GM23338 (cell line): ENCODE results near the gene CLASRP.

Source experiments
- EZH2 ChIP-seq: fragments of 200-600 bp; sonication (generic); IDR thresholded peaks from one replicate; pipeline ENCODE4 v1.8.0; 2017; ENCODE audit warnings: antibody characterized with exemption, mild to moderate bottlenecking, low read depth; ENCODE audit not compliant: unreplicated experiment
- POLR2AphosphoS5 ChIP-seq: IDR thresholded peaks from 2 replicates; pipeline ENCODE4 v1.6.1; 2016; ENCODE audit warnings: antibody characterized with exemption, low read depth
- TF ChIP-seq, protein P1 (sequence below), 2 experiments: fragments of 200-600 bp in 1 of 2; sonication (generic) in 1 of 2; conservative IDR thresholded peaks; 2 replicates each; pipeline versions ENCODE4 v1.5.1 to v1.6.1; 2016 to 2017; ENCODE audit warnings: antibody characterized with exemption in 2 of 2, low read depth in 2 of 2, mild to moderate bottlenecking in 2 of 2, moderate library complexity in 1 of 2
- TF ChIP-seq, protein P2 (sequence below): IDR thresholded peaks from one replicate; pipeline ENCODE4 v1.6.1; 2018; ENCODE audit warnings: antibody characterized with exemption; ENCODE audit not compliant: unreplicated experiment

DNA sequence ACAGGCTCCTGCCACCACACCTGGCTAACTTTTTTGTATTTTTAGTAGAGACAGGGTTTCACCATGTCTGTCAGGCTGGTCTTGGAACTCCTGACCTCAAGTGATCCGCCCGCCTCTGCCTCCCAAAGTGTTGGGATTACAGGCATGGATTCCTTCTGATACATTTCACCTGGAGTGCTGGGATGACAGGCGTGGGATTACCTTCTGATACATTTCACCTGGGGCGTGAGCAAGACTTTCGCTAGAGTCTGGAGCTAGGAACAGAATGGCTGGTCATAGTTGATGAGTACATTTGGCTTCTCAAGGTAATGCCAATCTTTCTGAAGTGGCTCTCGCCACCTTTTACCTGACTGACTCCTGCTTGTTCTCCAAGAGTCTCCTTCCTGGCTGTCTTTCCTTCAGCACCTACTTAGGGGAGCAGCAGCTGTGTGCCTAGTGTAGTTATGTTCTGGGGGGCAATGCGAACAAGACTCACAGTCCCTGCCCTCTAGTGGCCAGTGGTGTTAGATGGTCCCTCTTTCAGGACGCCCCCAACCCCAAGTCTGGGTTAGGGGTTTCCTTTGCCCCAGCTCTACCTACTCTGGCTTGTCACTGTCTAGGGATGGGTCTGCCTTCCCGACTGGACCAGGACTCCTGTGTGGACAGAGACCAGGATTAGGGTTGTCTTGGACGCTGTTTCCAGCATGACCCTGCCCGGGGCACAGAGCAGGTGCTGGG, 73.4 kb downstream of the CLASRP start:
- TF ChIP-seq EZH2 (no peak), POLR2AphosphoS5 (no peak)
- TF ChIP-seq, protein P1, sequence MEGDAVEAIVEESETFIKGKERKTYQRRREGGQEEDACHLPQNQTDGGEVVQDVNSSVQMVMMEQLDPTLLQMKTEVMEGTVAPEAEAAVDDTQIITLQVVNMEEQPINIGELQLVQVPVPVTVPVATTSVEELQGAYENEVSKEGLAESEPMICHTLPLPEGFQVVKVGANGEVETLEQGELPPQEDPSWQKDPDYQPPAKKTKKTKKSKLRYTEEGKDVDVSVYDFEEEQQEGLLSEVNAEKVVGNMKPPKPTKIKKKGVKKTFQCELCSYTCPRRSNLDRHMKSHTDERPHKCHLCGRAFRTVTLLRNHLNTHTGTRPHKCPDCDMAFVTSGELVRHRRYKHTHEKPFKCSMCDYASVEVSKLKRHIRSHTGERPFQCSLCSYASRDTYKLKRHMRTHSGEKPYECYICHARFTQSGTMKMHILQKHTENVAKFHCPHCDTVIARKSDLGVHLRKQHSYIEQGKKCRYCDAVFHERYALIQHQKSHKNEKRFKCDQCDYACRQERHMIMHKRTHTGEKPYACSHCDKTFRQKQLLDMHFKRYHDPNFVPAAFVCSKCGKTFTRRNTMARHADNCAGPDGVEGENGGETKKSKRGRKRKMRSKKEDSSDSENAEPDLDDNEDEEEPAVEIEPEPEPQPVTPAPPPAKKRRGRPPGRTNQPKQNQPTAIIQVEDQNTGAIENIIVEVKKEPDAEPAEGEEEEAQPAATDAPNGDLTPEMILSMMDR (conservative IDR thresholded peaks at IDR 0.05; ENCODE audit: low read depth in 2 of 2): no peak
- TF ChIP-seq, protein P2, sequence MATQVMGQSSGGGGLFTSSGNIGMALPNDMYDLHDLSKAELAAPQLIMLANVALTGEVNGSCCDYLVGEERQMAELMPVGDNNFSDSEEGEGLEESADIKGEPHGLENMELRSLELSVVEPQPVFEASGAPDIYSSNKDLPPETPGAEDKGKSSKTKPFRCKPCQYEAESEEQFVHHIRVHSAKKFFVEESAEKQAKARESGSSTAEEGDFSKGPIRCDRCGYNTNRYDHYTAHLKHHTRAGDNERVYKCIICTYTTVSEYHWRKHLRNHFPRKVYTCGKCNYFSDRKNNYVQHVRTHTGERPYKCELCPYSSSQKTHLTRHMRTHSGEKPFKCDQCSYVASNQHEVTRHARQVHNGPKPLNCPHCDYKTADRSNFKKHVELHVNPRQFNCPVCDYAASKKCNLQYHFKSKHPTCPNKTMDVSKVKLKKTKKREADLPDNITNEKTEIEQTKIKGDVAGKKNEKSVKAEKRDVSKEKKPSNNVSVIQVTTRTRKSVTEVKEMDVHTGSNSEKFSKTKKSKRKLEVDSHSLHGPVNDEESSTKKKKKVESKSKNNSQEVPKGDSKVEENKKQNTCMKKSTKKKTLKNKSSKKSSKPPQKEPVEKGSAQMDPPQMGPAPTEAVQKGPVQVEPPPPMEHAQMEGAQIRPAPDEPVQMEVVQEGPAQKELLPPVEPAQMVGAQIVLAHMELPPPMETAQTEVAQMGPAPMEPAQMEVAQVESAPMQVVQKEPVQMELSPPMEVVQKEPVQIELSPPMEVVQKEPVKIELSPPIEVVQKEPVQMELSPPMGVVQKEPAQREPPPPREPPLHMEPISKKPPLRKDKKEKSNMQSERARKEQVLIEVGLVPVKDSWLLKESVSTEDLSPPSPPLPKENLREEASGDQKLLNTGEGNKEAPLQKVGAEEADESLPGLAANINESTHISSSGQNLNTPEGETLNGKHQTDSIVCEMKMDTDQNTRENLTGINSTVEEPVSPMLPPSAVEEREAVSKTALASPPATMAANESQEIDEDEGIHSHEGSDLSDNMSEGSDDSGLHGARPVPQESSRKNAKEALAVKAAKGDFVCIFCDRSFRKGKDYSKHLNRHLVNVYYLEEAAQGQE: no peak
